Thoracic aorta (tissue), 2 donors: Measurements from ENCODE around the gene UNC45A. TPM values are rescaled to one million over a fixed set of nuclear protein-coding genes. Genes with fewer than 3 reads are reported as not detected.

Experiments
- ATAC-seq: fragments of 150-250 bp; one replicate; pipeline ENCODE4 v1.8.0; 2017; ENCODE audit warnings: low read depth; ENCODE audit not compliant: insufficient number of reproducible peaks, low FRiP score
- DNase-seq: peaks from one replicate; pipeline ENCODE4 v3.0.0-alpha.2; 2020; ENCODE audit warnings: low spot score
- H3K27ac ChIP-seq, 2 donors: fragments of 200-600 bp; sonication (generic); 1 replicate in 1 of 2; 2 replicates in 1 of 2; pipeline ENCODE4 v1.5.1; 2016; ENCODE audit warnings: mild to moderate bottlenecking in 2 of 2, moderate library complexity in 2 of 2
- H3K27me3 ChIP-seq: fragments of 200-600 bp; sonication (generic); replicated peaks from 2 replicates; pipeline ENCODE4 v1.6.0; 2016; ENCODE audit warnings: mild to moderate bottlenecking; ENCODE audit not compliant: insufficient read depth
- H3K36me3 ChIP-seq: fragments of 200-600 bp; sonication (generic); one replicate; pipeline ENCODE4 v1.5.1; 2016
- H3K4me1 ChIP-seq, 2 donors: fragments of 200-600 bp; sonication (generic); 1 replicate in 1 of 2; 2 replicates in 1 of 2; pipeline versions ENCODE4 v1.5.1 to v1.6.0; 2016; ENCODE audit warnings: low read depth in 2 of 2, mild to moderate bottlenecking in 1 of 2; ENCODE audit not compliant: control insufficient read depth in 1 of 2
- H3K4me3 ChIP-seq: fragments of 200-600 bp; sonication (generic); 2 replicates; pipeline ENCODE4 v1.5.1; 2016; ENCODE audit warnings: mild to moderate bottlenecking
- H3K9me3 ChIP-seq: fragments of 200-600 bp; sonication (generic); 2 replicates; pipeline ENCODE4 v1.5.1; 2016
- CTCF ChIP-seq: fragments of 200-600 bp; sonication (generic); IDR thresholded peaks from one replicate; pipeline ENCODE4 v1.5.1; 2019; ENCODE audit warnings: antibody characterized with exemption
- total RNA-seq, 2 donors: library from RNA; depleted of rRNA; stranded (reverse); fragments of >200 nt; gene quantifications; one replicate each; pipeline versions ENCODE4 v1.1.0 to v1.2.3, GENCODE V29; 2016

UNC45A gene, protein sequence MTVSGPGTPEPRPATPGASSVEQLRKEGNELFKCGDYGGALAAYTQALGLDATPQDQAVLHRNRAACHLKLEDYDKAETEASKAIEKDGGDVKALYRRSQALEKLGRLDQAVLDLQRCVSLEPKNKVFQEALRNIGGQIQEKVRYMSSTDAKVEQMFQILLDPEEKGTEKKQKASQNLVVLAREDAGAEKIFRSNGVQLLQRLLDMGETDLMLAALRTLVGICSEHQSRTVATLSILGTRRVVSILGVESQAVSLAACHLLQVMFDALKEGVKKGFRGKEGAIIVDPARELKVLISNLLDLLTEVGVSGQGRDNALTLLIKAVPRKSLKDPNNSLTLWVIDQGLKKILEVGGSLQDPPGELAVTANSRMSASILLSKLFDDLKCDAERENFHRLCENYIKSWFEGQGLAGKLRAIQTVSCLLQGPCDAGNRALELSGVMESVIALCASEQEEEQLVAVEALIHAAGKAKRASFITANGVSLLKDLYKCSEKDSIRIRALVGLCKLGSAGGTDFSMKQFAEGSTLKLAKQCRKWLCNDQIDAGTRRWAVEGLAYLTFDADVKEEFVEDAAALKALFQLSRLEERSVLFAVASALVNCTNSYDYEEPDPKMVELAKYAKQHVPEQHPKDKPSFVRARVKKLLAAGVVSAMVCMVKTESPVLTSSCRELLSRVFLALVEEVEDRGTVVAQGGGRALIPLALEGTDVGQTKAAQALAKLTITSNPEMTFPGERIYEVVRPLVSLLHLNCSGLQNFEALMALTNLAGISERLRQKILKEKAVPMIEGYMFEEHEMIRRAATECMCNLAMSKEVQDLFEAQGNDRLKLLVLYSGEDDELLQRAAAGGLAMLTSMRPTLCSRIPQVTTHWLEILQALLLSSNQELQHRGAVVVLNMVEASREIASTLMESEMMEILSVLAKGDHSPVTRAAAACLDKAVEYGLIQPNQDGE
- 10 to 100 TPM; 54.0 to 65.5 TPM for total RNA-seq

- DNase-seq (peak; percentile 54), ATAC-seq (peak; percentile 66)
Observed at GRCh38 chr15:90934949-90935751, at the start of gene UNC45A. Gene UNC45A, plus strand, starts transcription at chr15:90935285. Its CDS starts 40 bp downstream, at chr15:90935325.

DNA sequence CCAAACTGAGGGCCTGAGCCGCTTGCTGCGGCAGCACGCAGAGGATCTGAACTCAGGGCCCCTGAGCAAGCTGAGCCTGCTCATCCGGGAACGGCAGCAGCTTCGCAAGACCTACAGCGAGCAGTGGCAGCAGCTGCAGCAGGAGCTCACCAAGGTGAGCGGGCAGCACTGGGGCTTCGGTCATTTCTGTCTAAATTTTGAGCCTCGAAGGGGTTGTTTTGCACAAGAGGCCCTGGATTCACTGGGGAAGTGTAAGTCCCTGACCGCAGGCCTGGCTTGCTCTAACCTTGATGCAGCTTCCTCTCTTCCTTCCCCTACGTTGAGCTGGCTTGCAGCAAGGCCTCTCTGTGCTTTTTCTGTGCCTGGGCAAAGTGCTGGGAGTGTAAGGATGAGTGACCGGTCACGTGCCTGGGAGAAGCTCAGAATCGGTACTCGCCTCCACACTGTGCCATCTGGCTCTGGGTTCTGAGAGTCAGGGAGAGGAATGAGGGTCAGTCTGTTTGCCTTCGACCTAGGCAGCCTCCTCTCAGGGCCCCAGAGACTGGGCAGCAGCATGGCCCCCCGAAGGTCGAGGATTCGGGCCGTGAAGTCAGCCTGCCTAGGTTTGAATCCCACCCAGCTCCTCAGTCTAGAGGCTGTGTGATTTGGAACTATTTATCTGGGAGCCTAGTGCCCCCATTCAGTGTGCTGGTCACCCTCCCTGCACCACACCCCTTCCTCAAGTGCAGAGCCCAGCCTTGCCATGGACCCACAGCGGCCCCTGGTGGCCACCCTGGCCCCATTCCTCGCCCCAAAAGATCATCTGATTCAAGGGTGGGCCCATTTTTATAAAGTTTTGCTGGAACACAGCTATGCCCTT, 49.4 kb upstream of the UNC45A start:
- H3K4me1 ChIP-seq: peaks cover 28 to 32% of the 10 kb centered on the region in 2 donors
- no peaks in the 10 kb centered on the region for H3K9me3 ChIP-seq
- peak overlapping the region; percentile 87 for H3K4me3 ChIP-seq
- peak; percentile 98 for TF ChIP-seq CTCF
- H3K27me3 ChIP-seq: no peaks in the 10 kb centered on the region
- no peak for DNase-seq
- ATAC-seq: no peak
- peaks cover 31% of the 10 kb centered on the region for H3K36me3 ChIP-seq
- peak overlapping the region; percentile 88 to 98 for H3K27ac ChIP-seq

More at GRCh38 chr15:90934949-90935751, at the start of gene UNC45A:
- Histone ChIP-seq H3K36me3 (peaks cover 13% of the 10 kb centered on the region), H3K27me3 (no peaks in the 10 kb centered on the region), H3K4me3 (peak within 1 kb of the TSS; percentile 81), H3K4me1 (peaks cover 12 to 43% of the 10 kb centered on the region in 2 donors), H3K27ac (peak within 1 kb of the TSS; percentile 59 to 66), H3K9me3 (no peaks in the 10 kb centered on the region)
- no peak for TF ChIP-seq CTCF

DNA sequence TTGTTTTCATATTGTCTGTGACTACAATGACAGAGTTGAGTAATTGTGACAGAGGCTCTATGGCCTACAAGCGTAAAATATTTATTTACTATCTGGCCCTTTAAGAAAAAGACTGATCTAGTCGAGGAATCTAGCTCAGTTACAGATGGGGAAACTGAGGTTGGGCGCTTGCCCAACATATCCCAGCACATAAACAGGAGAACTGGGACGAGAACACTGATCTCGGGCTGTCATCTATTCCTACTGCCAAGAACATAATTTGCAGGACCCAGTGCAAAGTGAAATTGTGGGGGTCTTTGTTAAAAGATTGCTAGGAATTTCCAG, 48.8 kb upstream of the UNC45A start:
- peak; percentile 17 for TF ChIP-seq CTCF
- ATAC-seq (no peak), DNase-seq (no peak)
- Histone ChIP-seq H3K36me3 (peaks cover 30% of the 10 kb centered on the region), H3K4me1 (peaks cover 28 to 32% of the 10 kb centered on the region in 2 donors), H3K27ac (peak overlapping the region in 1 of 2 donors; percentile 98), H3K4me3 (peak overlapping the region; percentile 87), H3K27me3 (no peaks in the 10 kb centered on the region), H3K9me3 (no peaks in the 10 kb centered on the region)

GRCh38 chr15:90887037-90887481, 48.0 kb upstream of the UNC45A start:
- no peak overlapping the region for H3K4me3 ChIP-seq
- H3K4me1 ChIP-seq: peaks cover 28 to 32% of the 10 kb centered on the region in 2 donors
- H3K27ac ChIP-seq: no peak overlapping the region
- DNase-seq (no peak), ATAC-seq (no peak)
- H3K36me3 ChIP-seq: peaks cover 30% of the 10 kb centered on the region
- no peak for TF ChIP-seq CTCF
- H3K27me3 ChIP-seq: no peaks in the 10 kb centered on the region
- H3K9me3 ChIP-seq: no peaks in the 10 kb centered on the region
